Suprapubic skin (tissue), 4 donors: Measurements from ENCODE around the gene IGF2BP2. TPM values are rescaled to one million over a fixed set of nuclear protein-coding genes. Genes with fewer than 3 reads are reported as not detected.

Experiments used
- DNase-seq, 2 donors: peaks; one replicate each; pipeline ENCODE4 v3.0.0-alpha.2; 2019; ENCODE audit warnings: low spot score in 2 of 2
- H3K27ac ChIP-seq: fragments of 200-600 bp; sonication (generic); one replicate; pipeline ENCODE4 v1.5.1; 2019
- H3K27me3 ChIP-seq: fragments of 200-600 bp; sonication (generic); one replicate; pipeline ENCODE4 v1.5.1; 2019
- H3K36me3 ChIP-seq: fragments of 200-600 bp; sonication (generic); one replicate; pipeline ENCODE4 v1.5.1; 2019
- H3K4me1 ChIP-seq: fragments of 200-600 bp; sonication (generic); one replicate; pipeline ENCODE4 v1.5.1; 2019
- H3K4me3 ChIP-seq: fragments of 200-600 bp; sonication (generic); one replicate; pipeline ENCODE4 v1.5.1; 2019; ENCODE audit warnings: mild to moderate bottlenecking
- H3K9me3 ChIP-seq: fragments of 200-600 bp; sonication (generic); one replicate; pipeline ENCODE4 v1.5.1; 2019
- EP300 ChIP-seq: sonication (generic); formaldehyde crosslinking; IDR thresholded peaks from one replicate; pipeline ENCODE4 v1.6.1; 2017; ENCODE audit warnings: antibody characterized with exemption
- POLR2A ChIP-seq, 2 donors: fragments of 450-650 bp; IDR thresholded peaks; one replicate each; pipeline ENCODE4 v1.6.1; 2017; ENCODE audit warnings: antibody characterized with exemption in 2 of 2, mild to moderate bottlenecking in 2 of 2, moderate library complexity in 2 of 2
- POLR2AphosphoS5 ChIP-seq, 3 donors: sonication (generic); formaldehyde crosslinking; IDR thresholded peaks; one replicate each; pipeline ENCODE4 v1.6.1; 2017; ENCODE audit warnings: antibody characterized with exemption in 3 of 3
- WGBS: methylation state at CpG from one replicate; pipeline ENCODE4 v1.1.5; 2018; 5-methylcytosine and 5-hydroxymethylcytosine counted together
- total RNA-seq, 4 donors: library from RNA; depleted of rRNA; stranded (reverse); fragments of >200 nt; gene quantifications; one replicate each; pipeline ENCODE4 v1.1.0, GENCODE V29; 2016
- TF ChIP-seq, protein P1 (sequence below), 2 donors: fragments of 200-600 bp in 1 of 2; fragments of 450-650 bp in 1 of 2; sonication (generic) in 1 of 2; IDR thresholded peaks; one replicate each; pipeline ENCODE4 v1.5.1; 2016 to 2019; ENCODE audit warnings: antibody characterized with exemption in 2 of 2, mild to moderate bottlenecking in 1 of 2, moderate library complexity in 1 of 2

Gene IGF2BP2
- total RNA-seq, 4 donors from 2014 or later = 7.6 to 29.9 (median 8.4) TPM

DNA sequence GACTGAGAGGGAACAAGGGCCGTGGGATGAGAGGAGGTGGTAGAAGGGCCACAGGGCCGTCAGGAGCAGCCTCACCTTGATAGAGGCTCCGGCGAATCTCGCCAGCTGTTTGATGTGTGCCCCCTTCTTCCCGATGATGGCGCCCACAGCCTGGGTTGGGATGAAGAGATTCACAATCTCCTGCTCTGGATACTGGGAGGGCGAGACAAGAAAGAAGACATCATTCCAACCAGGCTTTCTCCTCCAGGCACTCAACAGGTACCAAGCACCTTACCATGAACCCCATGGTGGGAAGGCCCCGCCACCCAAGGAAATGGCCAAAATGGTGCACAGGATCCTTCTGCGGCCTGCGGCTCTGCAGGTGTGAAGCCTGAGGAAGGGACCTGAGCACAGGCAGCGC is 167.6 kb downstream of the IGF2BP2 start:
- no peak for DNase-seq
- Histone ChIP-seq H3K4me1 (peaks cover 48% of the 10 kb centered on the region), H3K27me3 (no peaks in the 10 kb centered on the region), H3K36me3 (no peaks in the 10 kb centered on the region), H3K27ac (peak overlapping the region; percentile 80), H3K4me3 (no peak overlapping the region), H3K9me3 (no peaks in the 10 kb centered on the region)
- 89% methylated on average over 9 of the region's 12 CpGs for WGBS
- no peak for TF ChIP-seq POLR2A (IDR thresholded peaks at IDR 0.05)
- no peak for TF ChIP-seq POLR2AphosphoS5 (IDR thresholded peaks at IDR 0.05)
- TF ChIP-seq, protein P1, sequence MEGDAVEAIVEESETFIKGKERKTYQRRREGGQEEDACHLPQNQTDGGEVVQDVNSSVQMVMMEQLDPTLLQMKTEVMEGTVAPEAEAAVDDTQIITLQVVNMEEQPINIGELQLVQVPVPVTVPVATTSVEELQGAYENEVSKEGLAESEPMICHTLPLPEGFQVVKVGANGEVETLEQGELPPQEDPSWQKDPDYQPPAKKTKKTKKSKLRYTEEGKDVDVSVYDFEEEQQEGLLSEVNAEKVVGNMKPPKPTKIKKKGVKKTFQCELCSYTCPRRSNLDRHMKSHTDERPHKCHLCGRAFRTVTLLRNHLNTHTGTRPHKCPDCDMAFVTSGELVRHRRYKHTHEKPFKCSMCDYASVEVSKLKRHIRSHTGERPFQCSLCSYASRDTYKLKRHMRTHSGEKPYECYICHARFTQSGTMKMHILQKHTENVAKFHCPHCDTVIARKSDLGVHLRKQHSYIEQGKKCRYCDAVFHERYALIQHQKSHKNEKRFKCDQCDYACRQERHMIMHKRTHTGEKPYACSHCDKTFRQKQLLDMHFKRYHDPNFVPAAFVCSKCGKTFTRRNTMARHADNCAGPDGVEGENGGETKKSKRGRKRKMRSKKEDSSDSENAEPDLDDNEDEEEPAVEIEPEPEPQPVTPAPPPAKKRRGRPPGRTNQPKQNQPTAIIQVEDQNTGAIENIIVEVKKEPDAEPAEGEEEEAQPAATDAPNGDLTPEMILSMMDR (IDR thresholded peaks at IDR 0.05) = no peak
- no peak for TF ChIP-seq EP300

GRCh38 chr3:185656321-185656840 is 168.5 kb downstream of the IGF2BP2 start:
- H3K27ac ChIP-seq = peak overlapping the region; percentile 80
- H3K36me3 ChIP-seq = no peaks in the 10 kb centered on the region
- 60% methylated on average over 8 of the region's 8 CpGs for WGBS
- DNase-seq = peak in 1 of 2 donors; percentile 83
- no peaks in the 10 kb centered on the region for H3K9me3 ChIP-seq
- no peak for TF ChIP-seq POLR2A (IDR thresholded peaks at IDR 0.05)
- no peak for TF ChIP-seq POLR2AphosphoS5 (IDR thresholded peaks at IDR 0.05)
- TF ChIP-seq EP300 = peak; percentile 63
- H3K4me3 ChIP-seq = no peak overlapping the region
- peaks cover 48% of the 10 kb centered on the region for H3K4me1 ChIP-seq
- H3K27me3 ChIP-seq = no peaks in the 10 kb centered on the region

DNA sequence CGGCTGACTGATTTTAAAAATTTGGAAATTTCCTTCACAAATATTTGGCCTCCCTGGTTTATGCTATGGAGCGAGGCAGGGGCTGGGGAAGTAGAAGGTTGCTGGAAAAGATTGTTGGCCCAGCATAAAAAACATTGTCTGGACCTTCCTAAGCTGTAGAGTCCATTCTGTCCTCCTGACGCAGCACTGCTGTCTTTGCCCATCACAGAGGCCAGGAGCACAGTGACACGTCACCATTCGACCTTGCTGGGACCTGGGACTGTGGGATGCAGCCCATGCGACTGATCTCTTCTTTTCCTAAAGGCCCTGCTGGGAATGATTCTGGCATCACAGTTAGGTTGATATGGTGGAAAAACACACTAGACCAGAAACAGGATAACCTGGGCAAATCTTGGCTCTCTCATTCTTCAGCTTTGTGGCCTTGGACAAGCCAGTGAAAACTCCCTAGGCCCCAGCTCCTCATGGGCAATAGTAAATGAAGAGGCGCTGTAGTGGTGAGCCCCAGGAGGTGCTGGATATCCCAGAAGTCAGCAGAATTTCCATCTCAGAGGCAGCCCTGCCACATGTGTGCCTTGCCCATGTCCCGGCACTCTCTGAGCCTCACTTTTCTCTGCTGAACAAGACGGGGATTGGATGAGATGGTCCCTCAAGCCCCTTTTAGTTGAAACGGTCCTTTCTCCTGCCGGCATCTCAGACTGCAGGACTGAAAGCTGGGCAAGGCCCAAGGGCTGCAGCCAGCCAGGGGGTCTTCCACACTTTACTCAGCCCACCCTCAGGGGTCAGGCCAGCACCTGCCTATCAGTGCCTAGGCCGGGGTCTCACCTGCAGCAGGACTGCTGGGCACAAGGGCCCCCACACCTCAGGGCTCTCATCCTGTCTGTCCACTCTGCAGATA is 169.2 kb downstream of the IGF2BP2 start:
- no peak for DNase-seq
- no peaks in the 10 kb centered on the region for H3K27me3 ChIP-seq
- TF ChIP-seq POLR2A (IDR thresholded peaks at IDR 0.05) (no peak), POLR2AphosphoS5 (IDR thresholded peaks at IDR 0.05) (no peak), EP300 (no peak)
- TF ChIP-seq, protein P1 (IDR thresholded peaks at IDR 0.05) = no peak
- H3K9me3 ChIP-seq = no peaks in the 10 kb centered on the region
- WGBS = 92% methylated on average over 9 of the region's 12 CpGs
- peak overlapping the region; percentile 76 for H3K27ac ChIP-seq
- no peaks in the 10 kb centered on the region for H3K36me3 ChIP-seq
- H3K4me3 ChIP-seq = no peak overlapping the region
- H3K4me1 ChIP-seq = peaks cover 46% of the 10 kb centered on the region

DNA sequence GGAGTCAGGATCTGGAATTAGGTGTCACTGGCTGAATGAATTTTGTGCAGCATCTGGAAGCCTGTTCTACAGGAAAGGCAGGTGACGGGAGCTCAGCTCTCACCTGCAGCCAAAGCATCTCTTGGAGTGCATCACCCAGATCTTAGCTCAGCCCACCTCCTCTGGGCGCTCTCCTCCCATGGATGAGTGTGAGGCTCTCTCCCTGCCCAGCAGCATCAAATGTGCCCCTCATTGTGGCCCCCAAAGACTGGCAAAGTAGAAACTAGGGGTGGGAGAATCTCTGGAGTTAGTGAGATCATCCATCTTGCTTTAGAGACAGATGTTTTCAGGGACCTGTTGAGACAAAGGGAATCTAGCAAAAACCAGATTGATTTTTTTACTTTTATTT is 170.1 kb downstream of the IGF2BP2 start:
- TF ChIP-seq POLR2AphosphoS5 (IDR thresholded peaks at IDR 0.05) = no peak
- TF ChIP-seq POLR2A (IDR thresholded peaks at IDR 0.05) = no peak
- no peak for TF ChIP-seq EP300
- Histone ChIP-seq H3K36me3 (no peaks in the 10 kb centered on the region), H3K9me3 (no peaks in the 10 kb centered on the region), H3K27me3 (no peaks in the 10 kb centered on the region), H3K27ac (no peak overlapping the region), H3K4me3 (no peak overlapping the region), H3K4me1 (peaks cover 36% of the 10 kb centered on the region)
- no peak for DNase-seq
- 75% methylated on average over 2 of the region's 2 CpGs for WGBS

GRCh38 chr3:185653949-185654757 is 170.7 kb downstream of the IGF2BP2 start:
- H3K36me3 ChIP-seq = no peaks in the 10 kb centered on the region
- TF ChIP-seq EP300 (no peak), POLR2AphosphoS5 (IDR thresholded peaks at IDR 0.05) (no peak), POLR2A (IDR thresholded peaks at IDR 0.05) (no peak)
- TF ChIP-seq, protein P1 (IDR thresholded peaks at IDR 0.05) = no peak

More at GRCh38 chr3:185653949-185654757, 170.7 kb downstream of the IGF2BP2 start:
- Histone ChIP-seq H3K27me3 (no peaks in the 10 kb centered on the region), H3K9me3 (no peaks in the 10 kb centered on the region), H3K4me1 (peaks cover 30% of the 10 kb centered on the region), H3K27ac (no peak overlapping the region), H3K4me3 (no peak overlapping the region)
- DNase-seq = no peak
- 86% methylated on average over 7 of the region's 12 CpGs for WGBS
